OCI-LY3 (cell line): Measurements from ENCODE around the gene RNF225.
"Not testable (repeated sequence)": the region's sequence is repeated elsewhere in the genome, so short reads cannot be mapped to it uniquely, and the experiment has no call there.

ENCODE experiments used
- H2AFZ ChIP-seq: fragments of 200-600, 300-600 bp; shearing (Covaris generic); 2 replicates; pipeline ENCODE4 v1.6.0; 2014; ENCODE audit warnings: antibody characterized with exemption, low read depth, low read length
- H3K27ac ChIP-seq: fragments of 200-600, 300-600 bp; sonication (generic); 2 replicates; pipeline ENCODE4 v1.5.1; 2014; ENCODE audit warnings: mild to moderate bottlenecking, low read length, moderate library complexity, mixed read lengths
- H3K27me3 ChIP-seq: fragments of 200-600, 300-600 bp; sonication (generic); 2 replicates; pipeline ENCODE4 v1.6.1; 2014; ENCODE audit warnings: low read depth, low read length, mixed read lengths
- H3K36me3 ChIP-seq: fragments of 200-600, 300-600 bp; sonication (generic); replicated peaks from 2 replicates; pipeline ENCODE3; 2014; ENCODE audit warnings: low read depth, low read length, mixed read lengths
- H3K4me1 ChIP-seq: fragments of 300-600, 200-600 bp; sonication (generic); 2 replicates; pipeline ENCODE4 v1.6.1; 2014; ENCODE audit warnings: low read length, mixed read lengths
- H3K4me2 ChIP-seq: fragments of 200-600, 300-600 bp; sonication (generic); 2 replicates; pipeline ENCODE4 v1.6.1; 2014; ENCODE audit warnings: low read length, mixed read lengths
- H3K4me3 ChIP-seq: fragments of 300-600, 200-600 bp; sonication (generic); 2 replicates; pipeline ENCODE4 v1.5.1; 2014; ENCODE audit warnings: antibody characterized with exemption, mild to moderate bottlenecking, low read length, moderate library complexity
- H3K79me2 ChIP-seq: fragments of 300-600, 200-600 bp; shearing (Covaris generic); 2 replicates; pipeline ENCODE4 v1.6.1; 2014; ENCODE audit warnings: mild to moderate bottlenecking, low read length, mixed read lengths
- H3K9ac ChIP-seq: fragments of 300-600, 200-600 bp; shearing (Covaris generic); 2 replicates; pipeline ENCODE4 v1.6.0; 2014; ENCODE audit warnings: mild to moderate bottlenecking, low read length, moderate library complexity
- H3K9me3 ChIP-seq: fragments of 200-600, 300-600 bp; shearing (Covaris generic); 2 replicates; pipeline ENCODE4 v1.6.1; 2014; ENCODE audit warnings: low read length, mixed read lengths; ENCODE audit not compliant: insufficient read depth
- H4K20me1 ChIP-seq: fragments of 200-600, 300-600 bp; sonication (generic); 2 replicates; pipeline ENCODE4 v1.6.1; 2016; ENCODE audit warnings: low read length, mixed read lengths; ENCODE audit not compliant: insufficient read depth
- CTCF ChIP-seq: fragments of 200-600, 300-600 bp; sonication (generic); IDR thresholded peaks from 2 replicates; pipeline ENCODE4 v1.5.1; 2014; ENCODE audit warnings: antibody characterized with exemption, low read length, low read depth
- EZH2phosphoT487 ChIP-seq: fragments of 200-600 bp; shearing (Covaris generic); IDR thresholded peaks from 2 replicates; pipeline ENCODE4 v1.6.1; 2018; ENCODE audit warnings: antibody characterized with exemption, mixed run types, low read depth

The RNF225 gene

GRCh38 chr19:58395220-58395978 is at the start of gene RNF225:
Gene RNF225 (plus strand): TSS chr19:58395656. CDS start chr19:58396090, 434 bp downstream.
- Histone ChIP-seq H3K79me2 (peaks cover 29% of the 10 kb centered on the region), H3K27me3 (no peaks in the 10 kb centered on the region), H2AFZ (no peak within 1 kb of the TSS), H4K20me1 (peaks cover 46% of the 10 kb centered on the region), H3K4me1 (peaks cover under 1% of the 10 kb centered on the region; the same call in 1 of the 2 replicates), H3K9ac (no peak within 1 kb of the TSS), H3K4me3 (no peak within 1 kb of the TSS), H3K4me2 (no peak within 1 kb of the TSS), H3K9me3 (no peaks in the 10 kb centered on the region), H3K36me3 (peaks cover 51% of the 10 kb centered on the region), H3K27ac (no peak within 1 kb of the TSS)
- no peak for TF ChIP-seq CTCF
- no peak for TF ChIP-seq EZH2phosphoT487

GRCh38 chr19:58346961-58347929 is 48.2 kb upstream of the RNF225 start:
- H3K9ac ChIP-seq = peak overlapping the region; percentile 71
- no peaks in the 10 kb centered on the region for H3K27me3 ChIP-seq
- H3K27ac ChIP-seq = 0 out of 2 replicates have a peak overlapping the region, but pooled peaks have one; percentile 4
- TF ChIP-seq EZH2phosphoT487 = no peak
- no peak for TF ChIP-seq CTCF
- no peaks in the 10 kb centered on the region for H3K9me3 ChIP-seq
- peaks cover 3% of the 10 kb centered on the region; the same call in 1 of the 2 replicates for H3K4me1 ChIP-seq
- H3K36me3 ChIP-seq = no peaks in the 10 kb centered on the region
- peak overlapping the region; percentile 59 for H3K4me2 ChIP-seq
- H3K4me3 ChIP-seq = peak overlapping the region; percentile 81
- no peaks in the 10 kb centered on the region for H4K20me1 ChIP-seq
- peak overlapping the region; percentile 19; the same call in 1 of the 2 replicates for H2AFZ ChIP-seq
- no peaks in the 10 kb centered on the region; the same call in 1 of the 2 replicates for H3K79me2 ChIP-seq

GRCh38 chr19:58348080-58348479 is 47.4 kb upstream of the RNF225 start:
- H4K20me1 ChIP-seq, H2AFZ ChIP-seq, H3K79me2 ChIP-seq, H3K36me3 ChIP-seq, H3K27ac ChIP-seq, H3K27me3 ChIP-seq, H3K4me1 ChIP-seq, H3K9me3 ChIP-seq: not testable (repeated sequence)
- peak overlapping the region; percentile 63 for H3K9ac ChIP-seq
- H3K4me2 ChIP-seq = peak overlapping the region; percentile 55
- peak overlapping the region; percentile 81 for H3K4me3 ChIP-seq

- Histone ChIP-seq H3K79me2 (no peaks in the 10 kb centered on the region; the same call in 1 of the 2 replicates), H3K27ac (no peak overlapping the region), H3K9me3 (no peaks in the 10 kb centered on the region), H2AFZ (no peak overlapping the region), H4K20me1 (no peaks in the 10 kb centered on the region), H3K4me3 (no peak overlapping the region), H3K9ac (no peak overlapping the region), H3K36me3 (no peaks in the 10 kb centered on the region), H3K4me2 (no peak overlapping the region), H3K27me3 (no peaks in the 10 kb centered on the region), H3K4me1 (peaks cover 3% of the 10 kb centered on the region; the same call in 1 of the 2 replicates)
- TF ChIP-seq CTCF (no peak), EZH2phosphoT487 (no peak)
Measured at GRCh38 chr19:58349590-58349989, 45.9 kb upstream of the RNF225 start.
